ENCODE results near the gene ARHGAP26. TPM values are rescaled to one million over a fixed set of nuclear protein-coding genes. Genes with fewer than 3 reads are reported as not detected.

Gene ARHGAP26
- total and polyA plus RNA-seq, 2 donors (not counting 1 experiment from before 2014, with no cell fraction given) = 4.1 to 6.8 TPM

DNA sequence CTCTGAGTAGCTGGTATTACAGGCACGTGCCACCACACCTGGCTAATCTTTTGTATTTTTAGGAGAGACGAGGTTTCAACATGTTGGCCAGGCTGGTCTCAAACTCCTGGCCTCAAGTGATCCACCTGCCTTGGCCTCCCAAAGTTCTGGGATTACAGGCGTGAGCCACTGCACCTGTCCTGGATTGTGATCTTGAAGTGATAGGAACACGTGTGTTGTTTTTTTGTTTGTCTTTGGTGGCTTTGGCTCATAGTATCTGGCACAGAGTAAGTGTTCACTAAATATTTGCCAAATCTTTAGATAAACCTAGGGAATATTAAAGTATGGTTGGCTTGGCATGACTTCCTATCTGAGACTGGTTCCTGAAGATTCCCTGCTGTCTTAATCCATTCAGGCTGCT, 172.7 kb downstream of the ARHGAP26 start:
- TF ChIP-seq, protein P1, sequence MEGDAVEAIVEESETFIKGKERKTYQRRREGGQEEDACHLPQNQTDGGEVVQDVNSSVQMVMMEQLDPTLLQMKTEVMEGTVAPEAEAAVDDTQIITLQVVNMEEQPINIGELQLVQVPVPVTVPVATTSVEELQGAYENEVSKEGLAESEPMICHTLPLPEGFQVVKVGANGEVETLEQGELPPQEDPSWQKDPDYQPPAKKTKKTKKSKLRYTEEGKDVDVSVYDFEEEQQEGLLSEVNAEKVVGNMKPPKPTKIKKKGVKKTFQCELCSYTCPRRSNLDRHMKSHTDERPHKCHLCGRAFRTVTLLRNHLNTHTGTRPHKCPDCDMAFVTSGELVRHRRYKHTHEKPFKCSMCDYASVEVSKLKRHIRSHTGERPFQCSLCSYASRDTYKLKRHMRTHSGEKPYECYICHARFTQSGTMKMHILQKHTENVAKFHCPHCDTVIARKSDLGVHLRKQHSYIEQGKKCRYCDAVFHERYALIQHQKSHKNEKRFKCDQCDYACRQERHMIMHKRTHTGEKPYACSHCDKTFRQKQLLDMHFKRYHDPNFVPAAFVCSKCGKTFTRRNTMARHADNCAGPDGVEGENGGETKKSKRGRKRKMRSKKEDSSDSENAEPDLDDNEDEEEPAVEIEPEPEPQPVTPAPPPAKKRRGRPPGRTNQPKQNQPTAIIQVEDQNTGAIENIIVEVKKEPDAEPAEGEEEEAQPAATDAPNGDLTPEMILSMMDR (conservative IDR thresholded peaks at IDR 0.05 in 1 of 2, IDR thresholded peaks at IDR 0.05 in 1 of 2; ENCODE audit: low read depth in 1 of 2, low read length in 2 of 2) = no peak
- TF ChIP-seq EZH2 (IDR thresholded peaks at IDR 0.05; ENCODE audit: low read length, missing control alignments) = no peak
- Histone ChIP-seq H2AFZ (ENCODE audit: low read length) (no peak overlapping the region), H3K27me3 (ENCODE audit: control insufficient read depth, insufficient read depth, low read length) (no peaks in the 10 kb centered on the region), H3K9me3 (ENCODE audit: control insufficient read depth, insufficient read depth, low read depth, low read length) (no peaks in the 10 kb centered on the region), H3K4me1 (ENCODE audit: control insufficient read depth, extremely low read depth, insufficient read depth, low read length) (peaks cover 3% of the 10 kb centered on the region), H3K27ac (ENCODE audit: insufficient read depth, low read length) (no peak overlapping the region), H3K9ac (ENCODE audit: insufficient read depth, low read length) (no peak overlapping the region), H4K20me1 (ENCODE audit: control insufficient read depth, extremely low read depth, insufficient read depth, low read length) (no peaks in the 10 kb centered on the region), H3K79me2 (ENCODE audit: control insufficient read depth, insufficient read depth, low read length) (no peaks in the 10 kb centered on the region), H3K4me2 (ENCODE audit: extremely low read depth, insufficient read depth, low read length) (no peak overlapping the region), H3K36me3 (ENCODE audit: control insufficient read depth, insufficient read depth, low read length) (no peaks in the 10 kb centered on the region), H3K4me3 (replicated peaks in 1 of 4; ENCODE audit: control extremely low read depth in 1 of 4, insufficient read depth in 1 of 4, low read depth in 3 of 4, low read length in 4 of 4) (no peak overlapping the region)
- DNase-seq (ENCODE audit: low read depth in 2 of 2) = no peak

DNA sequence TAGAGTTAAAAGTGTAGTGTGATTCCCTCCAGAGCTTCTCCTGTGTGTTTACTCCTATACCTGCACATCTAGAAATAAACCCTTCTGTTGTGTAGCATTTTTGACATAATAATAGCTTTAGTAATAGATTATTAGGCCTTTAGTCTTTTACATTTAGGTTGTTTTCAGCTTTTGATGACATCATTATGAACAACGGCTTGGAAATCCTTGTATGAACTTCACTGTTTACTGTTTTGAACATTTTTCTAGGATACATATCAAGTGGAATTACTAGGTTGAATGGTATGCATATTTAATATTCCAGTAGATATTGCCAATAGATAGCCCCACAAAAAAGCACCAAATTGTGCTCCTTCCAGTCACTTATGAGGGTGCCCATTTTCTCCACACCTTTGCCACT, 174.0 kb downstream of the ARHGAP26 start:
- Histone ChIP-seq H3K4me1 (ENCODE audit: control insufficient read depth, extremely low read depth, insufficient read depth, low read length) (peaks cover 3% of the 10 kb centered on the region), H3K27ac (ENCODE audit: insufficient read depth, low read length) (no peak overlapping the region), H3K27me3 (ENCODE audit: control insufficient read depth, insufficient read depth, low read length) (no peaks in the 10 kb centered on the region), H3K9me3 (ENCODE audit: control insufficient read depth, insufficient read depth, low read depth, low read length) (no peaks in the 10 kb centered on the region), H3K79me2 (ENCODE audit: control insufficient read depth, insufficient read depth, low read length) (no peaks in the 10 kb centered on the region), H3K9ac (ENCODE audit: insufficient read depth, low read length) (no peak overlapping the region), H3K4me2 (ENCODE audit: extremely low read depth, insufficient read depth, low read length) (no peak overlapping the region), H4K20me1 (ENCODE audit: control insufficient read depth, extremely low read depth, insufficient read depth, low read length) (no peaks in the 10 kb centered on the region), H2AFZ (ENCODE audit: low read length) (no peak overlapping the region), H3K4me3 (replicated peaks in 1 of 4; ENCODE audit: control extremely low read depth in 1 of 4, insufficient read depth in 1 of 4, low read depth in 3 of 4, low read length in 4 of 4) (no peak overlapping the region), H3K36me3 (ENCODE audit: control insufficient read depth, insufficient read depth, low read length) (no peaks in the 10 kb centered on the region)
- DNase-seq (ENCODE audit: low read depth in 2 of 2) = peak; percentile 19 to 47
- TF ChIP-seq, protein P1 (conservative IDR thresholded peaks at IDR 0.05 in 1 of 2, IDR thresholded peaks at IDR 0.05 in 1 of 2; ENCODE audit: low read depth in 1 of 2, low read length in 2 of 2) = no peak

DNA sequence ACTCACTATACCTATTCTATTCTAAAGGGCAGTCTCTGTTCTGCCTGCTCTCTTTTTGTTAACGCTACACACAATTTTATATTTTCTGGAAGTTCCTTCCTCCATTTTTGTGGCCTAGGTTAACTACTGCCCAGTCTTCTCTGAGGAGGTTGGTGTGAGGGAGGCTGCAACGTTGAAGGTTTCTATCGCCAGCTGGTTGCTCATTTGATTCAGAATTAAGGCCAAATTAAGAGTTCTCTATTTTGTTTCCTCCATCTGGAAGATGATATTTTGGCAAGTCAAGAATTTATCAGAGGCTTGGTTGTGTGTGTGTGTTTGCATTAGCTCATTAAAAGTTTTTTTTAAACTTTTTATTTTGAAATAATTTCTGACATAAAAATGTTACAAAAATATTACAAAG, 175.1 kb downstream of the ARHGAP26 start:
- Histone ChIP-seq H3K9ac (ENCODE audit: insufficient read depth, low read length) (no peak overlapping the region), H3K9me3 (ENCODE audit: control insufficient read depth, insufficient read depth, low read depth, low read length) (no peaks in the 10 kb centered on the region), H3K27me3 (ENCODE audit: control insufficient read depth, insufficient read depth, low read length) (no peaks in the 10 kb centered on the region), H3K79me2 (ENCODE audit: control insufficient read depth, insufficient read depth, low read length) (no peaks in the 10 kb centered on the region), H4K20me1 (ENCODE audit: control insufficient read depth, extremely low read depth, insufficient read depth, low read length) (no peaks in the 10 kb centered on the region), H3K4me1 (ENCODE audit: control insufficient read depth, extremely low read depth, insufficient read depth, low read length) (peaks cover 3% of the 10 kb centered on the region), H2AFZ (ENCODE audit: low read length) (no peak overlapping the region), H3K36me3 (ENCODE audit: control insufficient read depth, insufficient read depth, low read length) (no peaks in the 10 kb centered on the region), H3K4me3 (replicated peaks in 1 of 4; ENCODE audit: control extremely low read depth in 1 of 4, insufficient read depth in 1 of 4, low read depth in 3 of 4, low read length in 4 of 4) (no peak overlapping the region), H3K27ac (ENCODE audit: insufficient read depth, low read length) (no peak overlapping the region), H3K4me2 (ENCODE audit: extremely low read depth, insufficient read depth, low read length) (no peak overlapping the region)
- no peak for TF ChIP-seq EZH2 (IDR thresholded peaks at IDR 0.05; ENCODE audit: low read length, missing control alignments)
- TF ChIP-seq, protein P1 (conservative IDR thresholded peaks at IDR 0.05 in 1 of 2, IDR thresholded peaks at IDR 0.05 in 1 of 2; ENCODE audit: low read depth in 1 of 2, low read length in 2 of 2) = no peak
- DNase-seq (ENCODE audit: low read depth in 2 of 2) = no peak
